Loucy (cell line): ENCODE data around the gene CYSTM1.

Experiments used
- H2AFZ ChIP-seq: fragments of 200-600 bp; sonication (generic); 2 replicates; pipeline ENCODE4 v1.6.0; 2016; ENCODE audit warnings: antibody characterized with exemption, mild to moderate bottlenecking, low read length, moderate library complexity
- H3F3A ChIP-seq: fragments of 200-600 bp; 2 replicates; pipeline ENCODE4 v1.6.0; 2016; ENCODE audit warnings: antibody characterized with exemption, low read depth, mild to moderate bottlenecking
- H3K27me3 ChIP-seq: fragments of 200-600 bp; sonication (generic); 2 replicates; pipeline ENCODE4 v1.6.1; 2014; ENCODE audit warnings: low read length, mild to moderate bottlenecking; ENCODE audit not compliant: insufficient read depth, poor library complexity, severe bottlenecking
- H3K36me3 ChIP-seq: fragments of 200-600 bp; sonication (generic); 2 replicates; pipeline ENCODE4 v1.6.1; 2016; ENCODE audit warnings: low read length; ENCODE audit not compliant: insufficient read depth
- H3K4me1 ChIP-seq: fragments of 200-600 bp; sonication (generic); 2 replicates; pipeline ENCODE4 v1.5.1; 2014; ENCODE audit warnings: low read length, mild to moderate bottlenecking; ENCODE audit not compliant: insufficient read depth, poor library complexity, severe bottlenecking
- H3K4me2 ChIP-seq: fragments of 200-600 bp; sonication (generic); 2 replicates; pipeline ENCODE4 v1.6.0; 2014; ENCODE audit warnings: antibody characterized with exemption, low read length, low read depth, mild to moderate bottlenecking; ENCODE audit not compliant: poor library complexity, severe bottlenecking
- H3K4me3 ChIP-seq: fragments of 200-600 bp; sonication (generic); 2 replicates; pipeline ENCODE4 v1.5.1; 2014; ENCODE audit warnings: low read length, mild to moderate bottlenecking, mixed read lengths; ENCODE audit not compliant: poor library complexity, severe bottlenecking
- H3K79me2 ChIP-seq: fragments of 200-600 bp; sonication (generic); 2 replicates; pipeline ENCODE4 v1.6.1; 2014; ENCODE audit warnings: low read length; ENCODE audit not compliant: insufficient read depth
- H3K9ac ChIP-seq: fragments of 200-600 bp; sonication (generic); 2 replicates; pipeline ENCODE4 v1.6.0; 2014; ENCODE audit warnings: mild to moderate bottlenecking, low read depth, low read length, moderate library complexity; ENCODE audit not compliant: poor library complexity, severe bottlenecking
- H3K9me2 ChIP-seq: fragments of 200-600 bp; sonication (generic); replicated peaks from 2 replicates; pipeline ENCODE4 v1.6.1; 2016; ENCODE audit warnings: low read depth, low read length, mixed read lengths
- H3K9me3 ChIP-seq: fragments of 200-600 bp; sonication (generic); 2 replicates; pipeline ENCODE4 v1.6.1; 2014; ENCODE audit warnings: mild to moderate bottlenecking, antibody characterized with exemption, low read length, low read depth; ENCODE audit not compliant: insufficient read depth
- H4K20me1 ChIP-seq: fragments of 200-600 bp; sonication (generic); 2 replicates; pipeline ENCODE4 v1.6.0; 2014; ENCODE audit warnings: antibody characterized with exemption, low read length, mild to moderate bottlenecking; ENCODE audit not compliant: insufficient read depth, poor library complexity, severe bottlenecking
- EZH2phosphoT487 ChIP-seq: fragments of 200-600 bp; IDR thresholded peaks from 2 replicates; pipeline ENCODE4 v1.6.1; 2018; ENCODE audit warnings: antibody characterized with exemption, mild to moderate bottlenecking, moderate library complexity, borderline replicate concordance
- TF ChIP-seq, protein P1 (sequence below): fragments of 200-600 bp; sonication (generic); conservative IDR thresholded peaks from 2 replicates; pipeline ENCODE4 v1.5.1; 2014; ENCODE audit warnings: mild to moderate bottlenecking, antibody characterized with exemption, low read length

CYSTM1 gene

DNA sequence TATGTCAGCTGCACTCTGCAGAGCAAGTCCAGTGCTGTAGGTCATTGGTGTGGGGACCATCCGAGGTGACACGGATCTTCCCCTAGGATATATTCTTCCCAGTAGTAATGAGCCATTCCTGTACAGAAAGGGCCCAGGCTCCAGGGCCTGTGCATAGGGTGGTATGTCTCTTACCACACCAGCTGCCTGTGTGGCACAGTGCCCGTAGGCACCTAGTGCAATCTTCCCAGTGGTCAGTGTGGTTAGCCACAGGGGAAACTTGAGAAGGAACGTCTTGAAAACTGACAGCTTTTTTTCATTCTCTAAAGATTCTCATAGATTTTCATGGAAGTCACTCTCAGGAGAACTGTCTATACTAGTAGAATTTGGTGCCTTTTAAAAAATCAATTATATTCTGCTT, 39.8 kb downstream of the CYSTM1 start:
- no peak overlapping the region for H3K4me3 ChIP-seq
- no peaks in the 10 kb centered on the region for H3K9me3 ChIP-seq
- TF ChIP-seq, protein P1, sequence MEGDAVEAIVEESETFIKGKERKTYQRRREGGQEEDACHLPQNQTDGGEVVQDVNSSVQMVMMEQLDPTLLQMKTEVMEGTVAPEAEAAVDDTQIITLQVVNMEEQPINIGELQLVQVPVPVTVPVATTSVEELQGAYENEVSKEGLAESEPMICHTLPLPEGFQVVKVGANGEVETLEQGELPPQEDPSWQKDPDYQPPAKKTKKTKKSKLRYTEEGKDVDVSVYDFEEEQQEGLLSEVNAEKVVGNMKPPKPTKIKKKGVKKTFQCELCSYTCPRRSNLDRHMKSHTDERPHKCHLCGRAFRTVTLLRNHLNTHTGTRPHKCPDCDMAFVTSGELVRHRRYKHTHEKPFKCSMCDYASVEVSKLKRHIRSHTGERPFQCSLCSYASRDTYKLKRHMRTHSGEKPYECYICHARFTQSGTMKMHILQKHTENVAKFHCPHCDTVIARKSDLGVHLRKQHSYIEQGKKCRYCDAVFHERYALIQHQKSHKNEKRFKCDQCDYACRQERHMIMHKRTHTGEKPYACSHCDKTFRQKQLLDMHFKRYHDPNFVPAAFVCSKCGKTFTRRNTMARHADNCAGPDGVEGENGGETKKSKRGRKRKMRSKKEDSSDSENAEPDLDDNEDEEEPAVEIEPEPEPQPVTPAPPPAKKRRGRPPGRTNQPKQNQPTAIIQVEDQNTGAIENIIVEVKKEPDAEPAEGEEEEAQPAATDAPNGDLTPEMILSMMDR = no peak
- TF ChIP-seq EZH2phosphoT487 = no peak
- H4K20me1 ChIP-seq = no peaks in the 10 kb centered on the region
- no peaks in the 10 kb centered on the region for H3K36me3 ChIP-seq
- no peaks in the 10 kb centered on the region for H3K27me3 ChIP-seq
- H3K79me2 ChIP-seq = no peaks in the 10 kb centered on the region
- H3K4me2 ChIP-seq = peak overlapping the region; percentile 17
- H3K9me2 ChIP-seq = no peaks in the 10 kb centered on the region
- H2AFZ ChIP-seq = no peak overlapping the region
- no peak overlapping the region for H3K9ac ChIP-seq
- no peaks in the 10 kb centered on the region for H3F3A ChIP-seq
- peaks cover 12% of the 10 kb centered on the region for H3K4me1 ChIP-seq

DNA sequence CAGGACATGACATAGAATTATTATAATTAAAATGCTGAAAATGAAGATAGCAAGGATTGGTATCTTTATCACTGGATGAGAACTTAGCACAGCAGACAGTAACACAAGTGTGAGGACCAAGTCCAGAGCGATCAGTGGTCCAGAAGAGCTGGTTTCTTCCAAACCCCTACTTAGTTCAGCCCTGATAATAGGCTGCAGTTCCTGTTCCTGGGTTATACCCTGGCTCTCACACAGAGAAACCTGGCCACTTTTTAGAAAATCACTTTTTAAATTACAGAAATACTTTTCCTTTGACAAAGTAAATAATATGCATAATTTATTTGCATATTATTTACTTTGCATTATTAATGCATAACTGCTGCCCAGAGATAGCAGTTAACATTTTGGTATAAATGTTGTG, 40.3 kb downstream of the CYSTM1 start:
- Histone ChIP-seq H3K27me3 (no peaks in the 10 kb centered on the region), H3K9me3 (no peaks in the 10 kb centered on the region), H4K20me1 (no peaks in the 10 kb centered on the region), H3K4me1 (peaks cover 15% of the 10 kb centered on the region), H3K79me2 (no peaks in the 10 kb centered on the region), H3K36me3 (no peaks in the 10 kb centered on the region), H3K9ac (no peak overlapping the region), H3F3A (no peaks in the 10 kb centered on the region), H2AFZ (no peak overlapping the region), H3K4me2 (peak overlapping the region; percentile 17), H3K9me2 (no peaks in the 10 kb centered on the region), H3K4me3 (no peak overlapping the region)
- TF ChIP-seq EZH2phosphoT487 = no peak
- TF ChIP-seq, protein P1 = no peak

DNA sequence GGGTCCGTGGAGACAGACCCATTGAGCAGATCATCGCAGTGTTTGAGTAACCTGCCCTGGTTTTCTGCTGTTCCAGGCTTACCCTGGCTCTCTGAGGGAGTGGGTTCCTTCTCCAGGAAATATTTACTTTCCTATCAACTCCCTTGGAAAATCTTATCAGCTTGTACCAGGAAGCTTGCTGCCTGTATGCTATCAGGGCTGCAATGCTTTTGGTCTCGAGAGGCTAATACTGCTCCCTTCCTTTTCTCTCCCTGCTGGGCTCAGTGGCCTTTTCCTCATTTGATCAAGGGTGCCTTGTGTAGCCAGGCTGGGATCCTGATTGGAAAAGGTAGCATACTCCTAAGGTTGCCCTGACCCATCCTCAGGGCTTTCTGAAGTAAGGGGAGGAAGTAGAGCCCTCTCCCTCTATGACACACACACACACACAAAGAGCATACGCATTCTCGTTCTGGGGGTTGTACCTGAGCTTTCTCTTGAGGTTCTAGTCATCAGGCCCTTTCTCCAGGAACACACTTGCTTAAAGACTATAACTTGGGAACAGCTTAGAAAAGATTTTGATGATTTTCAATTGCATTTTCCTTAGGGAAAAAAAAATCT, 41.6 kb downstream of the CYSTM1 start:
- Histone ChIP-seq H3K27me3 (no peaks in the 10 kb centered on the region), H4K20me1 (no peaks in the 10 kb centered on the region), H3K9me3 (no peaks in the 10 kb centered on the region), H3K4me2 (no peak overlapping the region), H3K4me1 (peaks cover 18% of the 10 kb centered on the region), H3K79me2 (no peaks in the 10 kb centered on the region), H3K36me3 (no peaks in the 10 kb centered on the region), H3K9me2 (no peaks in the 10 kb centered on the region), H3K4me3 (no peak overlapping the region), H3K9ac (no peak overlapping the region), H2AFZ (no peak overlapping the region), H3F3A (no peaks in the 10 kb centered on the region)
- no peak for TF ChIP-seq EZH2phosphoT487

DNA sequence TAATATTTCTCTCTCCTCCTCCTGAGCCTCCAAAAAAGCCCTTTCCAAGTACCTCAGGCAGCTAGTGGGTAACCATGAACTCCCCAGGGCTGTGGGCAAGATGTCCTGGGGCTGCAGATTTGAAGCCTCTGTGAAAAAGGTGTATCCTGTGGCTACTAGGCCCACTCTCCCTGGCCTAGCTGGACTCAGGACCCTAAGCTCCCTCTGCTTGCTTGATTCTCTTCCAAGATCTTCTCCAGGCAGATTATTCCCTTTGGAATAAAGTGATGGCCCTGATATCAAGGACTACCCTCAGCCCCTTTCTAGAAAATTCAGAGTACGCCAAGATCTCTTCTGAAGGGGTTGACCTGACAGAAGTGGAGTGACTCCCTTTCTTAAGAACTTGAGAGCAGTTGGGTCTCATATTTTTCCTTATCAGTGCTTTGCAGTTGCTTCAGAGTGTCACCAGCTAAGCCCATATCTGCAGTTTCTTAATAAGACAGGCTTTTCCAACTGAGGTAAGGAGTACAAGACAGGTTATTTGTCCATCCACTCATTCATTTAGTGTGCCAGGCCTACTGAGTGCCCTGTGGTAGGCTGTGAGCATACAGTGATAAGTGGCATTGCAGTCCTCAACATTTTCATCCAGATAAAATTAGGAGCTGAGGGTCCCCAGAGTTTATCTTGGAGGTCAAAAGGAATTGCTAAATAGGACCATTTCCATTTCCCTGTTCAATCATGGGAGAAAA, 42.5 kb downstream of the CYSTM1 start:
- no peak overlapping the region for H3K9ac ChIP-seq
- no peak for TF ChIP-seq EZH2phosphoT487
- TF ChIP-seq, protein P1 = no peak

More for the DNA sequence above, 42.5 kb downstream of the CYSTM1 start:
- Histone ChIP-seq H3K4me1 (peaks cover 18% of the 10 kb centered on the region), H4K20me1 (no peaks in the 10 kb centered on the region), H3K9me3 (no peaks in the 10 kb centered on the region), H3K27me3 (no peaks in the 10 kb centered on the region), H3K9me2 (no peaks in the 10 kb centered on the region), H3K4me2 (no peak overlapping the region), H3K79me2 (no peaks in the 10 kb centered on the region), H3F3A (no peaks in the 10 kb centered on the region), H3K4me3 (no peak overlapping the region), H3K36me3 (no peaks in the 10 kb centered on the region), H2AFZ (no peak overlapping the region)
